ENCODE results near the gene GAL.

The GAL gene

GRCh38 chr11:68657021-68657780 is 27.1 kb upstream of the GAL start:
- H4K20me1 ChIP-seq (ENCODE audit: control insufficient read depth, insufficient read depth, low read depth, low read length) = no peaks in the 10 kb centered on the region
- no peak for TF ChIP-seq EZH2phosphoT487 (IDR thresholded peaks at IDR 0.05; ENCODE audit: borderline replicate concordance, low read length)
- TF ChIP-seq CTCF (IDR thresholded peaks at IDR 0.05; ENCODE audit: low read depth, low read length, poor library complexity, severe bottlenecking) = no peak
- no peaks in the 10 kb centered on the region for H3F3A ChIP-seq (ENCODE audit: control insufficient read depth, insufficient read depth)
- H3K9me3 ChIP-seq (ENCODE audit: control insufficient read depth, insufficient read depth, low read length) = no peaks in the 10 kb centered on the region
- no peaks in the 10 kb centered on the region for H3K36me3 ChIP-seq (ENCODE audit: control insufficient read depth, low read length)
- no peaks in the 10 kb centered on the region for H3K27me3 ChIP-seq (ENCODE audit: control insufficient read depth, low read length)
- no peak overlapping the region for H3K4me3 ChIP-seq (ENCODE audit: low read length)
- peaks cover 8% of the 10 kb centered on the region for H3K4me1 ChIP-seq (ENCODE audit: control insufficient read depth, low read length)
- H3K9me2 ChIP-seq (replicated peaks; ENCODE audit: control insufficient read depth, low read length) = no peaks in the 10 kb centered on the region
- H3K27ac ChIP-seq (ENCODE audit: low read depth, low read length) = no peak overlapping the region
- H3K4me2 ChIP-seq (ENCODE audit: low read length) = no peak overlapping the region
- no peaks in the 10 kb centered on the region for H3K79me2 ChIP-seq (ENCODE audit: control insufficient read depth, low read length)

GRCh38 chr11:68658097-68658496 is 26.2 kb upstream of the GAL start:
- Histone ChIP-seq H3K27me3 (ENCODE audit: control insufficient read depth, low read length) (no peaks in the 10 kb centered on the region), H3K9me2 (replicated peaks; ENCODE audit: control insufficient read depth, low read length) (no peaks in the 10 kb centered on the region), H3K36me3 (ENCODE audit: control insufficient read depth, low read length) (no peaks in the 10 kb centered on the region), H3K4me2 (ENCODE audit: low read length) (no peak overlapping the region), H3F3A (ENCODE audit: control insufficient read depth, insufficient read depth) (no peaks in the 10 kb centered on the region), H4K20me1 (ENCODE audit: control insufficient read depth, insufficient read depth, low read depth, low read length) (no peaks in the 10 kb centered on the region), H3K79me2 (ENCODE audit: control insufficient read depth, low read length) (no peaks in the 10 kb centered on the region), H3K4me3 (ENCODE audit: low read length) (no peak overlapping the region), H3K9me3 (ENCODE audit: control insufficient read depth, insufficient read depth, low read length) (no peaks in the 10 kb centered on the region), H3K4me1 (ENCODE audit: control insufficient read depth, low read length) (no peaks in the 10 kb centered on the region), H3K27ac (ENCODE audit: low read depth, low read length) (no peak overlapping the region)
- TF ChIP-seq CTCF (IDR thresholded peaks at IDR 0.05; ENCODE audit: low read depth, low read length, poor library complexity, severe bottlenecking) (no peak), EZH2phosphoT487 (IDR thresholded peaks at IDR 0.05; ENCODE audit: borderline replicate concordance, low read length) (no peak)

- Histone ChIP-seq H3K36me3 (ENCODE audit: control insufficient read depth, low read length) (no peaks in the 10 kb centered on the region), H3F3A (ENCODE audit: control insufficient read depth, insufficient read depth) (no peaks in the 10 kb centered on the region), H3K27ac (ENCODE audit: low read depth, low read length) (no peak overlapping the region), H4K20me1 (ENCODE audit: control insufficient read depth, insufficient read depth, low read depth, low read length) (no peaks in the 10 kb centered on the region), H3K79me2 (ENCODE audit: control insufficient read depth, low read length) (no peaks in the 10 kb centered on the region), H3K9me3 (ENCODE audit: control insufficient read depth, insufficient read depth, low read length) (no peaks in the 10 kb centered on the region), H3K27me3 (ENCODE audit: control insufficient read depth, low read length) (no peaks in the 10 kb centered on the region), H3K4me2 (ENCODE audit: low read length) (no peak overlapping the region), H3K9me2 (replicated peaks; ENCODE audit: control insufficient read depth, low read length) (no peaks in the 10 kb centered on the region), H3K4me1 (ENCODE audit: control insufficient read depth, low read length) (no peaks in the 10 kb centered on the region), H3K4me3 (ENCODE audit: low read length) (no peak overlapping the region)
- no peak for TF ChIP-seq CTCF (IDR thresholded peaks at IDR 0.05; ENCODE audit: low read depth, low read length, poor library complexity, severe bottlenecking)
- no peak for TF ChIP-seq EZH2phosphoT487 (IDR thresholded peaks at IDR 0.05; ENCODE audit: borderline replicate concordance, low read length)
These were observed 25.7 kb upstream of the GAL start for GRCh38 chr11:68658661-68659060.
